ENCODE data around the gene APEH. TPM values are rescaled to one million over a fixed set of nuclear protein-coding genes. Genes with fewer than 3 reads are reported as not detected.

The APEH gene
- total and polyA plus RNA-seq, 2 of the 4 experiments (the other 2 are of a cell fraction): 89.2 to 142 TPM

GRCh38 chr3:49661281-49661680, 12.9 kb upstream of the APEH start:
- H2AK9ac ChIP-seq (replicated peaks; ENCODE audit: low read depth, low read length, poor library complexity): no peak overlapping the region
- H3K4ac ChIP-seq (ENCODE audit: low read depth, low read length): no peak overlapping the region
- no peak overlapping the region for H3K4me2 ChIP-seq (ENCODE audit: low read depth, low read length)
- no peaks in the 10 kb centered on the region for H3K9me1 ChIP-seq (ENCODE audit: insufficient read depth, low read length)
- no peak overlapping the region for H2BK120ac ChIP-seq (ENCODE audit: low read depth, low read length)
- no peaks in the 10 kb centered on the region for H3K9me3 ChIP-seq (ENCODE audit: control insufficient read depth, insufficient read depth, low read length)
- H2BK15ac ChIP-seq (ENCODE audit: low read depth, low read length): no peak overlapping the region
- H3K4me3 ChIP-seq (ENCODE audit: insufficient read depth, low read depth, low read length): no peak overlapping the region
- H2BK20ac ChIP-seq (ENCODE audit: low read depth, low read length): no peak overlapping the region
- ATAC-seq (ENCODE audit: low read depth) (no peak), DNase-seq (no peak)
- peaks cover 34% of the 10 kb centered on the region for H3K27me3 ChIP-seq (ENCODE audit: control insufficient read depth, insufficient read depth, low read length)
- dilution Hi-C loops (cut with HindIII; ENCODE audit: low sequenced_read_pairs, unreplicated experiment) (no loop called here), in situ Hi-C loops (cut with MboI; ENCODE audit: low sequenced_read_pairs) (no loop called here), intact Hi-C loops (cut with micrococcal nuclease) (no loop called here)
- H2BK5ac ChIP-seq (ENCODE audit: low read depth, low read length, poor library complexity, severe bottlenecking): no peak overlapping the region
- no peaks in the 10 kb centered on the region for H3K36me3 ChIP-seq (ENCODE audit: control insufficient read depth, insufficient read depth, low read length)
- no peaks in the 10 kb centered on the region; the same call in 1 of the 2 replicates for H4K20me1 ChIP-seq (ENCODE audit: insufficient read depth, low read length)
- no peaks in the 10 kb centered on the region for H3K4me1 ChIP-seq (ENCODE audit: control insufficient read depth, insufficient read depth, low read length)
- no peak overlapping the region for H4K91ac ChIP-seq (ENCODE audit: insufficient read depth, low read depth, low read length)
- H3K79me1 ChIP-seq (ENCODE audit: low read depth in 1 of 2, low read length in 2 of 2): no peaks in the 10 kb centered on the region
- H3K56ac ChIP-seq (ENCODE audit: extremely low read depth, insufficient read depth, low read length): no peak overlapping the region
- no peak overlapping the region for H4K5ac ChIP-seq (ENCODE audit: low read depth, low read length)
- H3K27ac ChIP-seq (ENCODE audit: insufficient read depth, low read length): no peak overlapping the region
- WGBS, 2 experiments (ENCODE audit: extremely low coverage in 2 of 2, insufficient read length in 1 of 2): 96% methylated on average over 8 of the region's 14 CpGs; no CpG with 5 or more reads in 1 of the 2 experiments
- H3K23ac ChIP-seq (ENCODE audit: low read depth, low read length): no peak overlapping the region
- H3K14ac ChIP-seq (replicated peaks; ENCODE audit: low read depth, low read length): no peak overlapping the region
- CTCF ChIA-PET: no interaction called here
- H2AK5ac ChIP-seq (ENCODE audit: low read depth, low read length): no peak overlapping the region
- no peak for TF ChIP-seq FOS (IDR thresholded peaks at IDR 0.05; ENCODE audit: low read depth, low read length)
- TF ChIP-seq ELK1 (IDR thresholded peaks at IDR 0.05; ENCODE audit: borderline replicate concordance, low read depth, low read length): no peak
- TF ChIP-seq NFE2L2 (IDR thresholded peaks at IDR 0.05; ENCODE audit: low read depth, low read length): no peak
- TF ChIP-seq USF2 (IDR thresholded peaks at IDR 0.05; ENCODE audit: low read depth, low read length): no peak
- TF ChIP-seq CEBPB (IDR thresholded peaks at IDR 0.05; ENCODE audit: low read depth, low read length): no peak
- no peak for TF ChIP-seq RFX5 (IDR thresholded peaks at IDR 0.05; ENCODE audit: low read depth, low read length)
- TF ChIP-seq RCOR1 (IDR thresholded peaks at IDR 0.05; ENCODE audit: insufficient replicate concordance, low read length): no peak
- TF ChIP-seq BHLHE40 (IDR thresholded peaks at IDR 0.05; ENCODE audit: low read depth, low read length): no peak
- TF ChIP-seq SMC3 (IDR thresholded peaks at IDR 0.05; ENCODE audit: low read depth, low read length): no peak
- no peak overlapping the region for H3K18ac ChIP-seq (ENCODE audit: low read depth, low read length)
- POLR2A ChIA-PET (ENCODE audit: unreplicated experiment): no interaction called here
- H2AFZ ChIP-seq (replicated peaks; ENCODE audit: low read length, poor library complexity): no peak overlapping the region
- no peak overlapping the region for H3K9ac ChIP-seq (ENCODE audit: low read depth, low read length)
- no TSS peak for BruUV-seq (replicated peaks)
- H4K8ac ChIP-seq (ENCODE audit: low read depth in 2 of 2, low read length in 2 of 2): no peak overlapping the region
